ENCODE data around the gene SHOC2.

- TF ChIP-seq, protein P1, sequence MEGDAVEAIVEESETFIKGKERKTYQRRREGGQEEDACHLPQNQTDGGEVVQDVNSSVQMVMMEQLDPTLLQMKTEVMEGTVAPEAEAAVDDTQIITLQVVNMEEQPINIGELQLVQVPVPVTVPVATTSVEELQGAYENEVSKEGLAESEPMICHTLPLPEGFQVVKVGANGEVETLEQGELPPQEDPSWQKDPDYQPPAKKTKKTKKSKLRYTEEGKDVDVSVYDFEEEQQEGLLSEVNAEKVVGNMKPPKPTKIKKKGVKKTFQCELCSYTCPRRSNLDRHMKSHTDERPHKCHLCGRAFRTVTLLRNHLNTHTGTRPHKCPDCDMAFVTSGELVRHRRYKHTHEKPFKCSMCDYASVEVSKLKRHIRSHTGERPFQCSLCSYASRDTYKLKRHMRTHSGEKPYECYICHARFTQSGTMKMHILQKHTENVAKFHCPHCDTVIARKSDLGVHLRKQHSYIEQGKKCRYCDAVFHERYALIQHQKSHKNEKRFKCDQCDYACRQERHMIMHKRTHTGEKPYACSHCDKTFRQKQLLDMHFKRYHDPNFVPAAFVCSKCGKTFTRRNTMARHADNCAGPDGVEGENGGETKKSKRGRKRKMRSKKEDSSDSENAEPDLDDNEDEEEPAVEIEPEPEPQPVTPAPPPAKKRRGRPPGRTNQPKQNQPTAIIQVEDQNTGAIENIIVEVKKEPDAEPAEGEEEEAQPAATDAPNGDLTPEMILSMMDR (IDR thresholded peaks at IDR 0.05): no peak
- no peak for TF ChIP-seq POLR2A (IDR thresholded peaks at IDR 0.05)
These were observed 17.2 kb upstream of the SHOC2 start for GRCh38 chr10:110901954-110902819.

Data from Peyer's patch (tissue), 4 donors.